A673 (cell line): Measurements from ENCODE around the gene ZSCAN1. TPM values are rescaled to one million over a fixed set of nuclear protein-coding genes. Genes with fewer than 3 reads are reported as not detected.

Experiments
- BruUV-seq: library from RNA; stranded (reverse); fragments of 400-500 nt; replicated peaks from 2 replicates; lab custom pipeline; 2021; lab: Mats Ljungman, UMichigan
- CTCF ChIA-PET: fragments of 300-600 bp; sonication (Branson Sonifier 250); formaldehyde crosslinking; loops from one replicate; lab custom pipeline; 2022; ENCODE audit warnings: antibody characterized with exemption; lab: Charles Lee
- POLR2A ChIA-PET: fragments of 300-600 bp; sonication (Branson Sonifier 250); formaldehyde crosslinking; loops from one replicate; lab custom pipeline; 2022; ENCODE audit warnings: antibody characterized with exemption; ENCODE audit not compliant: low non-redundant PET; lab: Charles Lee
- DNase-seq: peaks from one replicate; pipeline ENCODE4 v3.0.0-alpha.2; 2015; ENCODE audit warnings: low spot score
- H3K27ac ChIP-seq: fragments of 200-600 bp; sonication (generic); 2 replicates; pipeline ENCODE4 v1.5.1; 2016; ENCODE audit warnings: mixed run types, low read depth, mild to moderate bottlenecking, mixed read lengths, antibody characterized with exemption, low read length; ENCODE audit not compliant: poor library complexity, severe bottlenecking
- H3K27me3 ChIP-seq: fragments of 200-600 bp; sonication (generic); replicated peaks from 2 replicates; pipeline ENCODE4 v1.6.1; 2017; ENCODE audit warnings: mixed run types, low read depth, mild to moderate bottlenecking, mixed read lengths, antibody characterized with exemption, low read length; ENCODE audit not compliant: insufficient read depth, poor library complexity
- H3K36me3 ChIP-seq: fragments of 200-600 bp; sonication (generic); 2 replicates; pipeline ENCODE4 v1.6.1; 2016; ENCODE audit warnings: mixed run types, mild to moderate bottlenecking, mixed read lengths, antibody characterized with exemption, low read length; ENCODE audit not compliant: insufficient read depth, poor library complexity, severe bottlenecking
- H3K4me1 ChIP-seq: fragments of 200-600 bp; sonication (generic); 2 replicates; pipeline ENCODE4 v1.6.1; 2017; ENCODE audit warnings: mixed run types, mild to moderate bottlenecking, mixed read lengths, antibody characterized with exemption, low read length; ENCODE audit not compliant: insufficient read depth, poor library complexity, severe bottlenecking
- H3K4me3 ChIP-seq: fragments of 200-600 bp; sonication (generic); 2 replicates; pipeline ENCODE4 v1.5.1; 2016; ENCODE audit warnings: low read depth, mixed run types, mild to moderate bottlenecking, mixed read lengths, low read length; ENCODE audit not compliant: poor library complexity, severe bottlenecking
- H3K9me3 ChIP-seq: fragments of 200-600 bp; sonication (generic); 2 replicates; pipeline ENCODE4 v1.6.1; 2016; ENCODE audit warnings: mixed run types, low read depth, mild to moderate bottlenecking, mixed read lengths, antibody characterized with exemption, low read length; ENCODE audit not compliant: poor library complexity, severe bottlenecking
- EZH2 ChIP-seq: fragments of 200-600 bp; sonication (generic); IDR thresholded peaks from 2 replicates; pipeline ENCODE4 v1.6.1; 2017; ENCODE audit warnings: borderline replicate concordance, low read depth, mild to moderate bottlenecking, mixed read lengths, antibody characterized with exemption, low read length; ENCODE audit not compliant: poor library complexity, severe bottlenecking
- intact Hi-C: fragments of 100-400 bp; cut with micrococcal nuclease; formaldehyde crosslinking; loops from one replicate; pipeline ENCODE4 v1.10.0; 2022; ENCODE audit not compliant: unreplicated experiment
- total RNA-seq: library from RNA; stranded (reverse); gene quantifications from 2 replicates; pipeline ENCODE4 v1.2.3, GENCODE V29; 2021
- TF ChIP-seq, protein P1 (sequence below): fragments of 300-800, 200-600 bp; sonication (generic); conservative IDR thresholded peaks from 2 replicates; pipeline ENCODE4 v1.5.1; 2017; ENCODE audit warnings: low read depth, mild to moderate bottlenecking, antibody characterized with exemption, low read length, moderate library complexity, mixed read lengths

ZSCAN1 gene
- total RNA-seq, 1 experiment from 2014 or later, result 1.4 TPM

DNA sequence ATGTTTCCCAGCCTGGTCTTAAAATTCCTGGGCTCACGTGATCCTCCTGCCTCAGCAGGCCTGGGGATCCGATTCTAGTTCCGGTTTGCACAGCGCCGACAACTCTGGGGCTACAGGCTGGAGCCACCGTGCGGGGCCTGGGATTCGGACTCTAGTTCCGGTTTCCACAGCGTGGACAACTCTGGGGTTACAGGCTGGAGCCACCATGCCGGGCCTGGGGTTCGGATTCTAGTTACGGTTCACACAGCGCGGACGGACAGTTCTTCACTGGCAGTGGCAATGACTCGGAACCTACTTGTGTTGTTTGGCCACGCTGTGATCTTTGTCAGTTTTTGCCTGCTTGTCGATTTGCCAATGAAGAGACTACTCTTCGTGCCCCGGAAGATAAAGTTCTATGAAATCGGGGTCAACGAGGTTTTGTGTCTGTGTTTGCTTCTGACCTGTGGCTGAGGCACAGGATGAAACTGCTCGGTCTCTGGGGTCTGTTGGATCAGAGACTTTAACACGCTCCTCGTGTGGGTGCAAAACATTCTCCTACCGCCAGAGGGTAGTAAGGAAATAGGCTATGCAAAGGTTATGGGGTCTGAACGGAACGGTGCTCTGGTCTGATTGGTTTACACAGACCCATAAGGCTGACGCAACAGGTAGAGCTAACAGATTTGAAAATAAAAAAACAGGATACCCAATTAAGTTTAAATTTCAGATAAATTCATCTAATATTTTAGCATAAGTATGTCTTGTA, 12.1 kb upstream of the ZSCAN1 start:
- H3K4me3 ChIP-seq, result no peak overlapping the region
- intact Hi-C loops, result loop anchor here (2.0 kb wide), 1 partner anchor 133 kb away; no protein-coding TSS in a partner anchor
- H3K36me3 ChIP-seq, result no peaks in the 10 kb centered on the region
- no peak overlapping the region for H3K27ac ChIP-seq
- ChIA-PET POLR2A (interaction anchor here (1.0 kb wide), 1 partner anchor 129 kb away, joined by 3 read pairs; the partner anchor contains the start of gene ZNF329), CTCF (interaction anchor here (0.6 kb wide), 1 partner anchor 134 kb away, joined by 3 read pairs; no protein-coding TSS in a partner anchor)
- H3K4me1 ChIP-seq, result no peaks in the 10 kb centered on the region
- peak; percentile 69 for DNase-seq
- TF ChIP-seq, protein P1, sequence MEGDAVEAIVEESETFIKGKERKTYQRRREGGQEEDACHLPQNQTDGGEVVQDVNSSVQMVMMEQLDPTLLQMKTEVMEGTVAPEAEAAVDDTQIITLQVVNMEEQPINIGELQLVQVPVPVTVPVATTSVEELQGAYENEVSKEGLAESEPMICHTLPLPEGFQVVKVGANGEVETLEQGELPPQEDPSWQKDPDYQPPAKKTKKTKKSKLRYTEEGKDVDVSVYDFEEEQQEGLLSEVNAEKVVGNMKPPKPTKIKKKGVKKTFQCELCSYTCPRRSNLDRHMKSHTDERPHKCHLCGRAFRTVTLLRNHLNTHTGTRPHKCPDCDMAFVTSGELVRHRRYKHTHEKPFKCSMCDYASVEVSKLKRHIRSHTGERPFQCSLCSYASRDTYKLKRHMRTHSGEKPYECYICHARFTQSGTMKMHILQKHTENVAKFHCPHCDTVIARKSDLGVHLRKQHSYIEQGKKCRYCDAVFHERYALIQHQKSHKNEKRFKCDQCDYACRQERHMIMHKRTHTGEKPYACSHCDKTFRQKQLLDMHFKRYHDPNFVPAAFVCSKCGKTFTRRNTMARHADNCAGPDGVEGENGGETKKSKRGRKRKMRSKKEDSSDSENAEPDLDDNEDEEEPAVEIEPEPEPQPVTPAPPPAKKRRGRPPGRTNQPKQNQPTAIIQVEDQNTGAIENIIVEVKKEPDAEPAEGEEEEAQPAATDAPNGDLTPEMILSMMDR, result peak; percentile 66
- no peak for TF ChIP-seq EZH2
- peaks cover 5% of the 10 kb centered on the region for H3K9me3 ChIP-seq
- no peaks in the 10 kb centered on the region for H3K27me3 ChIP-seq
- BruUV-seq, result no TSS peak

DNA sequence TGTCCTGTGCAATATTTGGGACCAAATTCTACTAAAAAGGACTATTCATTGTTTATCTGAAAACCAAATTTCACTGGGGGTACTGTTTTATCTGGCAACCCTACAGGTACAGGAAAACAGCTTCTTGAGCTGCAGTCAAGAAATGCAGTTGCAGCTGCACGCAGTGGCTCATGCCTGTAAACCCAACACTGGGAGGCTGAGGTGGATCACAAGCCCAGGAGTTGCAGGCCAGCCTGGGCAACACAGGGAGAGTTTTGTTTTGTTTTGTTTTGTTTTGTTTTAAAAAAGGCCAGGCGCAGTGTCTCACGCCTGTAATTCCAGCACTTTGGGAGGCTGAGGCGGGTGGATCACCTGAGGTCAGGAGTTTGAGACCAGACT, 11.6 kb upstream of the ZSCAN1 start:
- BruUV-seq, result no TSS peak
- Histone ChIP-seq H3K36me3 (no peaks in the 10 kb centered on the region), H3K9me3 (peaks cover 5% of the 10 kb centered on the region), H3K4me1 (no peaks in the 10 kb centered on the region), H3K27ac (no peak overlapping the region), H3K27me3 (no peaks in the 10 kb centered on the region), H3K4me3 (no peak overlapping the region)
- DNase-seq, result no peak
- TF ChIP-seq EZH2, result no peak
- TF ChIP-seq, protein P1, result no peak
- POLR2A ChIA-PET, result interaction anchor here (1.0 kb wide), 1 partner anchor 128 kb away, joined by 3 read pairs; the partner anchor contains the start of gene ZNF329
- intact Hi-C loops, result loop anchor here (2.0 kb wide), 1 partner anchor 133 kb away; no protein-coding TSS in a partner anchor
- CTCF ChIA-PET, result interaction anchor here (0.6 kb wide), 1 partner anchor 133 kb away, joined by 3 read pairs; no protein-coding TSS in a partner anchor

DNA sequence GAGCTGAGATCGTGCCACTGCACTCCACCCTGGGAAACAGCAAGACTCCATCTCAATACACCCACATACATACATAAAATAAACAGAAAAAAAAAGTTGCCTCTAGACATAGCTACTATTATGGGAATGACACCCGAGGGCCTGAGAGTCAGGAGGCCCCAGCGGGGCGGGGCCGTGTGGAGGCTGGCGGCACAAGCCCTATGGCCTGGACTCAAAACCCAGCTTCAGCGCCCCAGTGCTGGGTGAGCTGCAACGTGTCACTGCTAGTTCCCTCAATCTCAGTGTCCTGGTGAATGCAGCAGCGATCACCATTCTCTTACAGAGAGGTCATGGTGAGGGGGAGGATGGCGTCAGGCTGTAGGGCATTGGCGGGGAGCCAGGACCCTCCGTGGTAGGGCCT, 9.2 kb upstream of the ZSCAN1 start:
- H3K27me3 ChIP-seq, result no peaks in the 10 kb centered on the region
- POLR2A ChIA-PET, result no interaction called here
- no peak for DNase-seq
- BruUV-seq, result no TSS peak
- intact Hi-C loops, result no loop called here
- H3K36me3 ChIP-seq, result no peaks in the 10 kb centered on the region
- H3K4me3 ChIP-seq, result no peak overlapping the region
- CTCF ChIA-PET, result no interaction called here
- no peaks in the 10 kb centered on the region for H3K4me1 ChIP-seq
- no peak for TF ChIP-seq EZH2
- TF ChIP-seq, protein P1, result no peak
- H3K9me3 ChIP-seq, result peaks cover 5% of the 10 kb centered on the region
- no peak overlapping the region for H3K27ac ChIP-seq
